GM20000 (cell line): ENCODE data around the gene TRIO.

Experiments used
- DNase-seq: peaks from one replicate; pipeline ENCODE4 v3.0.0; 2012; ENCODE audit warnings: low spot score
- CTCF ChIP-seq: IDR thresholded peaks from 2 replicates; pipeline ENCODE4 v1.5.1; 2012; ENCODE audit warnings: mild to moderate bottlenecking, control low read depth; ENCODE audit errors: extremely low read depth, missing control alignments

TRIO gene

DNA sequence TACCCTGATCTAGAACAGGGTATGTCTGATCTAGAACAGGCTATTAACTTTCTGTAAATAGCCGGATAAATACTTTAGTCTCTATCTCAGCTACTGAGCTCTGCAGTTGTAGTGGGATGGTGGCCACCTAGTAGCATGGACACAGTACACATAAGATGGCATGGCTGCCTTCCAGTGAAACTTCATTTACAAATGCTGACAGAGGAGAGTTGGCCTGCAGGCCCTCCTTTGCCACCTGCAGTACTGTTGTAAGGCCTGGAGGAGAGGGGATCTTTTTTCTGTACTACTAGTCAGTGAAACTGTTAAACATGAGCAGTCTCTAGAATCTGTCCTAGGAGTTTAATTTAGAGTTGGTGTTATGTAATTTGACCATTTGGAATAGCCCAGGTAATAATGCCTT is 86.0 kb downstream of the TRIO start:
- TF ChIP-seq CTCF, result no peak
- DNase-seq, result no peak

- TF ChIP-seq CTCF, result no peak
- DNase-seq, result no peak
These were observed 86.6 kb downstream of the TRIO start for GRCh38 chr5:14229734-14230133.

GRCh38 chr5:14231156-14231555 is 88.0 kb downstream of the TRIO start:
- DNase-seq, result no peak
- no peak for TF ChIP-seq CTCF

DNA sequence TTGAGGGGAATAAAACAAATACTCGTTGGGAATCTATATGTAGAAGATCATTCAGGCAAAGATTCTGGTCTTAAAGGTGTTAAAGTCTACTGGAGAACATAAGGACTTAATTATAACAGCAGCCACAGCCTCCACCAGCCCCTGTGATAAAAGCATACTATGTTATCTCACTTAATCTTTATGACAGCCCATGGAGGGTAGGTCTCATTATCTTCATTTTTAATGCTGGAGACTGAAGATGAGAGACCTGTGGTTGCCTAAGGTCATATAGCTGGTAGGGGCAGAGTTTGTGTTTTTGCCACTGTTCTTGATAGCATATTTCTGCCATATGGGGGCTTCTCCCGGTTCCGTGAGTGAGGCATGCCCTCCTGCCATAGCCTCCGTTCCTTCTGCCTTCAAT is 88.7 kb downstream of the TRIO start:
- no peak for DNase-seq
- TF ChIP-seq CTCF, result no peak

DNA sequence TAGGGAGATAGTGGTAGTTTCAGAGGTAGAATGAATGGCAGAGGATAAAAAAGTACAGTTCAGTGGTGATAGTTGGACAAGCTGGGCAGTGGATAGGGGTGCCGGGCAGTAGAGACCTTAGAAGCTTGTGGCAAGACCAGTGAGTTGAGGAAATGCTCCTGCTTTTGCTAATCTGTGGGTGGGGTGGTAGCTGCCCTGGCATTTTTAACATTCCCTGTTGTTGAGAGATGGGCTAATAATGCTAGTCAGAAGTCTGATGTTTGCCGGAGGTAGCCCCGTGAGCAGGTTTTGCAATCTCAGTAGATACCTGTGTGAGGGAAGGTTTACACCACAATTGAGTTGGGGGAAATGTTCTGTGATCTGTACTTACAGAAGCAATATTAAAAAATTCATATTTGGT is 91.1 kb downstream of the TRIO start:
- DNase-seq, result no peak
- TF ChIP-seq CTCF, result no peak

DNA sequence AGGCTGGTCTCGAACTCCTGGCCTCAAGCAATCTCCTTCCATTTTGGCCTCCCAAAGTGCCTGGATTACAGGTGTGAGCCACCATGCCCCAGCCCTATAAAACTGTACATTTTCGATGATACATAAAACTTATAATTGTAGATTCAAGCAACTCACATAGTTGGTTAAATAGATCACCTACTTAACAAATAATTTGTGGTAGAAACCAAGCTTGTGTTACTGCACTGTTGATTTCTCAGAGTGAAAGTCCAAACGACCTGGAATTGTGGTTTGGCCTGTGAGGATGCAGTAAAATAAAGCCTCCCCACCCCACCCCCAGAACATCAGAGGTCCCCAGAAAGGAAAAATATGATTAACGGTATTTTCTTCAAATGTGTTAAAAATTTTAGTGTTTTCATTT is 92.7 kb downstream of the TRIO start:
- TF ChIP-seq CTCF, result no peak

DNA sequence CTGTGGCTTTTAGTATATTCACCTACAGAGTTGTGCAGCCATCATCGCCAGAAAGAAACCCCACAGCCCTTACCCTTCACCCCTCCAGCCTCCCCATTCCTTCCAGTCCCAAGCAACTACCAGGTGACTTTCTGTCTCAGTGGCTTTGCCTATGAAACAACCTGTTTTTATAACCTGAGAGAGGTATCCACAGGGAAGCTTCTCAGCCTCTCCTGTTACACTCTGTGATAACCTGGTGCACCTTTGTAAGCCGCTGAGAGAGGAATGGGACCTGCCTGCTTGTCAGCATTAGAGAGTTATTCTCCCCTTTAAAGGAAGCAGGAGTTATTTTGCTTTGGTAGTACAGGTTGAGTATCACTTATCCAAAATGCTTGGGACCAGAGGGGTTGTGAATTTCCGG is 93.6 kb downstream of the TRIO start:
- no peak for TF ChIP-seq CTCF
- DNase-seq, result no peak

More for the DNA sequence above, 92.7 kb downstream of the TRIO start:
- DNase-seq, result no peak
